Heart left ventricle (tissue), 16 donors: ENCODE data around the gene C19orf67. TPM values are rescaled to one million over a fixed set of nuclear protein-coding genes. Genes with fewer than 3 reads are reported as not detected.
A peak's percentile ranks its signal among the peaks of the same experiment; 100 is the strongest.

ENCODE experiments used
- ATAC-seq, 4 donors: fragments of 200-7000 bp; cut with Tn5 transposase; one replicate each; pipeline ENCODE4 v1.9.1; 2020 to 2022; ENCODE audit warnings: moderate library complexity in 4 of 4, mild to moderate bottlenecking in 3 of 4, moderate number of reproducible peaks in 1 of 4
- DNase-seq, 5 donors: peaks; one replicate each; pipeline ENCODE4 v3.0.0-alpha.2; 2020
- H3K27ac ChIP-seq, 12 donors: fragments of 200-600 bp; sonication (generic) in 4 of 12; one replicate each; pipeline versions ENCODE4 v1.5.0 to v1.8.0; 2016 to 2022; ENCODE audit warnings: mild to moderate bottlenecking in 2 of 12
- H3K27me3 ChIP-seq, 9 donors: fragments of 200-600 bp; sonication (generic) in 2 of 9; one replicate each; pipeline versions ENCODE4 v1.5.1 to v1.8.0; 2016 to 2022; ENCODE audit warnings: mild to moderate bottlenecking in 3 of 9
- H3K36me3 ChIP-seq, 9 donors: fragments of 200-600 bp; sonication (generic) in 2 of 9; one replicate each; pipeline versions ENCODE4 v1.5.0 to v1.8.0; 2018 to 2022; ENCODE audit warnings: mild to moderate bottlenecking in 2 of 9
- H3K4me1 ChIP-seq, 12 donors: fragments of 200-600 bp; sonication (generic) in 4 of 12; one replicate each; pipeline versions ENCODE4 v1.5.0 to v1.8.0; 2016 to 2022; ENCODE audit warnings: mild to moderate bottlenecking in 3 of 12
- H3K4me3 ChIP-seq, 12 donors: fragments of 200-600 bp; sonication (generic) in 4 of 12; one replicate each; pipeline versions ENCODE4 v1.5.0 to v1.8.0; 2017 to 2022; ENCODE audit warnings: mild to moderate bottlenecking in 9 of 12, moderate library complexity in 4 of 12
- H3K9me3 ChIP-seq, 12 donors: fragments of 200-600 bp; sonication (generic) in 4 of 12; one replicate each; pipeline versions ENCODE4 v1.5.0 to v1.8.0; 2016 to 2022; ENCODE audit warnings: mild to moderate bottlenecking in 1 of 12
- POLR2A ChIP-seq, 2 donors: fragments of 450-650 bp; IDR thresholded peaks; one replicate each; pipeline ENCODE4 v1.6.1; 2017; ENCODE audit warnings: antibody characterized with exemption in 2 of 2, mild to moderate bottlenecking in 2 of 2, moderate library complexity in 2 of 2
- WGBS, 4 donors: extraction: QIAGEN DNeasy Blood & Tissue Kit in 2 of 4; methylation state at CpG; one replicate each; pipeline versions ENCODE4 v1.1.5 to v1.1.7; 2013 to 2018; 5-methylcytosine and 5-hydroxymethylcytosine counted together
- intact Hi-C, 10 donors: fragments of 100-400 bp; cut with DNase I; formaldehyde crosslinking; loops; one replicate each; pipeline versions ENCODE4 v1.11.1 to v1.14.2; 2022
- polyA plus RNA-seq, 2 donors: library from polyadenylated mRNA; stranded (reverse); fragments of 200-250 nt; gene quantifications; one replicate each; pipeline ENCODE4 v1.2.3, GENCODE V29; 2013
- total RNA-seq, 9 donors: library from RNA; depleted of rRNA in 2 of 9; stranded (reverse); fragments of >200 nt in 2 of 9; fragmentation: NEBNext Ultra II Directional in 3 of 9; extraction: Animal tissue kit (Norgen Biotek cat#: 25700) in 3 of 9; gene quantifications; one replicate each; pipeline versions ENCODE4 v1.1.0 to v1.2.4, GENCODE V29; 2016 to 2023
- TF ChIP-seq, protein P1 (sequence below), 12 donors: fragments of 200-600 bp; sonication (generic) in 4 of 12; IDR thresholded peaks; one replicate each; pipeline versions ENCODE4 v1.5.0 to v1.8.0; 2018 to 2022; ENCODE audit warnings: antibody characterized with exemption in 12 of 12, mild to moderate bottlenecking in 5 of 12
- donor health status: ischemic (EF 13 %, LVEDD 7.1; RV severe dilation, severe dysfunction).
- donor health status: healthy with polysubstance abuse.
- donor health status: DM: no; HTN: yes; CAD: no.
- donor health status: DM: no; HTN: no; CAD: no.
- donor health status: ischemic (EF 25% LVEDD 6.9; RV normal size, moderate dysfunction).
- donor health status: ischemic (EF 25% LVEDD 5.7; RV mildly dilated, moderate dysfunction).
- donor health status: healthy.
- donor health status: DM: yes; HTN: yes; CAD: no.
- donor health status: ischemic (EF 35%, LVEDD 5.7; RV mildly dilated, moderate dysfunction).
- donor health status: nonischemic (EF 11% LVEDD 7.7; RV severe dilation, severe dysfunction).
- donor health status: DM: yes; HTN: yes; CAD: no.
- donor health status: PGD.
- donor health status: ischemic (EF 29% LVEDD 5.4; RV normal size, mild dysfunction).
- donor health status: nonischemic (EF 23%, LVEDD 6.1; RV moderate dilation, normal function).

C19orf67 gene
- total and polyA plus RNA-seq, 11 donors = not detected

DNA sequence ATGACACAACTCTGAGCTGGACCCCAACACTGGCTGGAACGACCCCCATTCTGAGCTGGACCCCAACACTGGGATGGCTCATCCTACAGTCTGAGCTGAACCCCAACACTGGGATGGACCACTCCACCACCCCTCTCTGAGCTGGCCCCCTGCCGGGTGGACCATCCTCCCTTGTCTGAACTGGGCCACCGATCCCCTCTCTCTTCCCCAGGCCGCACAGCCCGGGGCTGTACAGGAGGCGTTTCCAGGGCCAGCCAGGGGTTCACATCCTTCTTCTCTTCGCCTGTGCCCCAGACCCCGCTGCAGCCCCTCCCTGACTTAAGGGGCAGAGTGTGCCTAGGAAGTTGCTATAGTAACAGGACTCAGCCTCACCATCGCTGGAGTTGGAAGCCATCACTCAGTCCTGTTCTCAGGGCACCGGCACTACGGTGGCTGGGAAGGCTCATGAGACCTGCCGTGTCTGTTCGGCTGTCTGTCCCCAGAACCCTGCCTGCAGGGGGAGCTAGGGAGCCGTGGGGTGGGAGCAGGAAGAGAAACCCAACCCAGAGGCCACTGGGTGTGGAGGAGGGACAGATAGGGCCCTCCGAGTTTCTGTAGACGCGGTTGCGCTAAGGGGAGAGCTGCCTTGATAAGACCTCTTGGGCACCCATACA lies 28.3 kb upstream of the C19orf67 start:
- ATAC-seq (no peak), DNase-seq (peak in 3 of 5 donors; percentile 55 to 72 (median 59))
- Histone ChIP-seq H3K4me1 (peaks cover 35 to 83% (median 67%) of the 10 kb centered on the region in 12 donors), H3K9me3 (no peaks in the 10 kb centered on the region), H3K27me3 (no peaks in the 10 kb centered on the region), H3K27ac (peak overlapping the region; percentile 80 to 98 (median 96)), H3K36me3 (peaks cover 0 to 10% (median 0%) of the 10 kb centered on the region in 9 donors), H3K4me3 (peak overlapping the region in 6 of 12 donors; percentile 10 to 50 (median 36))
- 76 to 80% (median 79%) methylated on average over 12 to 18 of the region's 18 CpGs for WGBS, 4 donors
- intact Hi-C loops = loop anchor here in 1 of 10 donors (2.0 kb wide), 1 partner anchor 21 kb away; no protein-coding TSS in a partner anchor
- TF ChIP-seq, protein P1, sequence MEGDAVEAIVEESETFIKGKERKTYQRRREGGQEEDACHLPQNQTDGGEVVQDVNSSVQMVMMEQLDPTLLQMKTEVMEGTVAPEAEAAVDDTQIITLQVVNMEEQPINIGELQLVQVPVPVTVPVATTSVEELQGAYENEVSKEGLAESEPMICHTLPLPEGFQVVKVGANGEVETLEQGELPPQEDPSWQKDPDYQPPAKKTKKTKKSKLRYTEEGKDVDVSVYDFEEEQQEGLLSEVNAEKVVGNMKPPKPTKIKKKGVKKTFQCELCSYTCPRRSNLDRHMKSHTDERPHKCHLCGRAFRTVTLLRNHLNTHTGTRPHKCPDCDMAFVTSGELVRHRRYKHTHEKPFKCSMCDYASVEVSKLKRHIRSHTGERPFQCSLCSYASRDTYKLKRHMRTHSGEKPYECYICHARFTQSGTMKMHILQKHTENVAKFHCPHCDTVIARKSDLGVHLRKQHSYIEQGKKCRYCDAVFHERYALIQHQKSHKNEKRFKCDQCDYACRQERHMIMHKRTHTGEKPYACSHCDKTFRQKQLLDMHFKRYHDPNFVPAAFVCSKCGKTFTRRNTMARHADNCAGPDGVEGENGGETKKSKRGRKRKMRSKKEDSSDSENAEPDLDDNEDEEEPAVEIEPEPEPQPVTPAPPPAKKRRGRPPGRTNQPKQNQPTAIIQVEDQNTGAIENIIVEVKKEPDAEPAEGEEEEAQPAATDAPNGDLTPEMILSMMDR (IDR thresholded peaks at IDR 0.05) = peak in 8 of 12 donors; percentile 15 to 38 (median 29)
- no peak for TF ChIP-seq POLR2A (IDR thresholded peaks at IDR 0.05)

DNA sequence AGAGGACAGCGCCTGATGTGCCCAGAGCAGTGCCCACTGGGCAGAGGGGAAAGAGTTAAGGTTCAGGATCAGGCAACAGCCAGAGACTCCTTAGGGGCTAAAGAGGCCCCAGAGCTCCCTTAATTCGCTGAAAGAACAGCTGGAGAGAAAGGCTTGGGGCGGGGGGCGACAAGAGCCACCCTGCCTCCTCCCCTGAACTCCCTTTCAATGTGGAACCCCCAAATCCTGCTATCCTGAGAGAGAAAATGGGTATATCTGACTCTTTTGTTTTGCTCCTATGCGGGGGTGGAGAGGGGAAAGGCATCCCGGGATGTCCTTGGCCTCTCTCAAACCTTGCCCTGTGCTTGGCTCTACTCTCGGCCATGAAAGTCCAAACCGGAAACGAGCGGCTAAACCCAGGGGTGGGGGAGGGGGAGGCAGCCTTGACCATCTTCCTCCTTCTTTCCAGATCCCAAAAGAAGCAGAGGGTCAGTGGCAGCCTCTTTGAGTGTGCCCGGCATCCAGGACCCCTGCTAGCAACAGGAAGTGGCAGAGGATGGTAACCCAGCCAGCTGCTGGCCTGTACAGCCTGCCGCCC lies 27.3 kb upstream of the C19orf67 start:
- peaks cover 0 to 14% (median 0%) of the 10 kb centered on the region in 9 donors for H3K36me3 ChIP-seq
- peaks cover 35 to 83% (median 65%) of the 10 kb centered on the region in 12 donors for H3K4me1 ChIP-seq
- no peak for TF ChIP-seq POLR2A (IDR thresholded peaks at IDR 0.05)
- TF ChIP-seq, protein P1 (IDR thresholded peaks at IDR 0.05) = no peak
- H3K27ac ChIP-seq = peak overlapping the region; percentile 80 to 98 (median 96)
- H3K4me3 ChIP-seq = peak overlapping the region in 11 of 12 donors; percentile 16 to 50 (median 38)
- DNase-seq (peak; percentile 67 to 74 (median 72)), ATAC-seq (peak in 2 of 4 donors; percentile 19 to 46)
- intact Hi-C loops = loop anchor here in 1 of 10 donors (2.0 kb wide), 1 partner anchor 20 kb away; no protein-coding TSS in a partner anchor
- 13 to 25% (median 17%) methylated on average over 8 to 12 of the region's 12 CpGs for WGBS, 4 donors
- no peaks in the 10 kb centered on the region for H3K27me3 ChIP-seq
- H3K9me3 ChIP-seq = no peaks in the 10 kb centered on the region

DNA sequence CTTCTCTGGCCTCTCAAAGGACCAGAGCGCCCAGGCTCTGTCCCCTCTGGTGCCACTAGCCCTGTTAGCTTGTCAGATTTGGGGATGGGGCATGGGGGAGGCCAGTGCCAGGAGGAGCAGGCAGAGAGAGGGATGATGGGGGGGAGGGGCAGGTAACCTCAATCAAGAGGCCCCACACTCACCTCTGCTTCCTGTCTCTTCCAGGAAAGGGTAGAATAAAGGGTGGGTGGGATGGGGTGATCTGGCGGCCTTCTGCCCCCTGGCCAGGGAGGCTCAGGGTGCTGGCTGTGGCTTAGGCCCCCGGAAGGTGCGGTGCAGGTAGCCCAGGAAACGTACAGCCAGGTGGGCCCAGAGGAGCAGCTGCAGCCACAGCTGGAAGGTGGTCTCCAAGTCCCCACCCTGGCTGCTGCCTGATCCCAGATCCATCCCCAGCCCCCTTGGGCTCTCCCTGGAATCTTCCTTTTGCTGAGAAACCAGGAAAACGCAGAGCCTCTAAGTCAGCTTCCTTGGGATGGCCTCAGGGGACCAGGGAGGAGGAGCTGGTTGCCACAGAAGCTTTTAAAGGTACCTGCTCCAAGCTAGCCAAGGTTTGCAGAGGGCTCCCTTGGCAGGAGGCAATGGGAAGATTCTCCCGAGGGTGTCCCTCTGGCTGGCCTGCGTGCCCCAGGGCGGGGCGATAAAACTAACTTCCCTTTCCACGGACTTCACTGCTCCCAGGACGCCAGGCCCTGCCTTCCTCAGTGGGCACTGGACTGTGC lies 26.6 kb upstream of the C19orf67 start:
- ATAC-seq (peak in 1 of 4 donors; percentile 10), DNase-seq (peak in 4 of 5 donors; percentile 47 to 73 (median 60))
- TF ChIP-seq POLR2A (IDR thresholded peaks at IDR 0.05) = no peak
- TF ChIP-seq, protein P1 (IDR thresholded peaks at IDR 0.05) = no peak
- Histone ChIP-seq H3K36me3 (peaks cover 0 to 20% (median 0%) of the 10 kb centered on the region in 9 donors), H3K4me1 (peaks cover 35 to 89% (median 69%) of the 10 kb centered on the region in 12 donors), H3K27ac (peak overlapping the region; percentile 80 to 98 (median 96)), H3K27me3 (no peaks in the 10 kb centered on the region), H3K4me3 (peak overlapping the region in 11 of 12 donors; percentile 16 to 50 (median 38)), H3K9me3 (no peaks in the 10 kb centered on the region)
- intact Hi-C loops = loop anchor here in 1 of 10 donors (2.0 kb wide), 1 partner anchor 19 kb away; no protein-coding TSS in a partner anchor
- WGBS, 4 donors = 33 to 47% (median 38%) methylated on average over 9 to 12 of the region's 12 CpGs
